Measurements from ENCODE around the gene RPL19. TPM values are rescaled to one million over a fixed set of nuclear protein-coding genes. Genes with fewer than 3 reads are reported as not detected.

The RPL19 gene
- total RNA-seq, 1 donor from 2014 or later = 1,703 TPM

- no peak for DNase-seq (ENCODE audit: extremely low spot score, unreplicated experiment)
- peaks cover 5% of the 10 kb centered on the region for H3K4me1 Mint-ChIP-seq (ENCODE audit: unreplicated experiment)
- no peak overlapping the region for H3K27ac Mint-ChIP-seq
- H3K4me3 Mint-ChIP-seq = peak overlapping the region; percentile 74
- H3K9me3 Mint-ChIP-seq = no peaks in the 10 kb centered on the region
- H3K36me3 Mint-ChIP-seq = no peaks in the 10 kb centered on the region
- peaks cover 70% of the 10 kb centered on the region for H3K27me3 Mint-ChIP-seq
- TF ChIP-seq CTCF (conservative IDR thresholded peaks at IDR 0.05) = no peak
These were observed 23.1 kb downstream of the RPL19 start for GRCh38 chr17:39222866-39223834.

GRCh38 chr17:39223907-39224777, 24.1 kb downstream of the RPL19 start:
- H3K36me3 Mint-ChIP-seq = no peaks in the 10 kb centered on the region
- TF ChIP-seq CTCF (conservative IDR thresholded peaks at IDR 0.05) = no peak
- peak overlapping the region; percentile 74 for H3K4me3 Mint-ChIP-seq
- no peaks in the 10 kb centered on the region for H3K9me3 Mint-ChIP-seq
- H3K4me1 Mint-ChIP-seq (ENCODE audit: unreplicated experiment) = peaks cover 7% of the 10 kb centered on the region
- peaks cover 63% of the 10 kb centered on the region for H3K27me3 Mint-ChIP-seq
- no peak for DNase-seq (ENCODE audit: extremely low spot score, unreplicated experiment)
- H3K27ac Mint-ChIP-seq = no peak overlapping the region

GRCh38 chr17:39224778-39225307, 24.8 kb downstream of the RPL19 start:
- no peak for DNase-seq (ENCODE audit: extremely low spot score, unreplicated experiment)
- no peak for TF ChIP-seq CTCF (conservative IDR thresholded peaks at IDR 0.05)
- Mint-ChIP-seq H3K9me3 (no peaks in the 10 kb centered on the region), H3K27ac (no peak overlapping the region), H3K27me3 (peaks cover 63% of the 10 kb centered on the region), H3K36me3 (no peaks in the 10 kb centered on the region), H3K4me1 (ENCODE audit: unreplicated experiment) (peaks cover 14% of the 10 kb centered on the region), H3K4me3 (peak overlapping the region; percentile 80)

GRCh38 chr17:39225308-39225958, 25.4 kb downstream of the RPL19 start, which contains the start of gene STAC2:
Gene STAC2, minus strand, starts transcription at chr17:39225945. Its CDS starts 443 bp downstream, at chr17:39225502.
- Mint-ChIP-seq H3K4me1 (ENCODE audit: unreplicated experiment) (peaks cover 14% of the 10 kb centered on the region), H3K4me3 (peak within 1 kb of the TSS; percentile 90), H3K9me3 (no peaks in the 10 kb centered on the region), H3K27me3 (peaks cover 60% of the 10 kb centered on the region), H3K27ac (no peak within 1 kb of the TSS), H3K36me3 (no peaks in the 10 kb centered on the region)
- DNase-seq (ENCODE audit: extremely low spot score, unreplicated experiment) = no peak
- no peak for TF ChIP-seq CTCF (conservative IDR thresholded peaks at IDR 0.05)

All from type B pancreatic cell (in vitro differentiated cells).